ENCODE measurements around the gene LGI1. TPM values are rescaled to one million over a fixed set of nuclear protein-coding genes. Genes with fewer than 3 reads are reported as not detected.

The LGI1 gene
- total and polyA plus RNA-seq, 9 of the 15 experiments (the other 6 are each of a cell fraction or from before 2014, with no cell fraction given): not detected

DNA sequence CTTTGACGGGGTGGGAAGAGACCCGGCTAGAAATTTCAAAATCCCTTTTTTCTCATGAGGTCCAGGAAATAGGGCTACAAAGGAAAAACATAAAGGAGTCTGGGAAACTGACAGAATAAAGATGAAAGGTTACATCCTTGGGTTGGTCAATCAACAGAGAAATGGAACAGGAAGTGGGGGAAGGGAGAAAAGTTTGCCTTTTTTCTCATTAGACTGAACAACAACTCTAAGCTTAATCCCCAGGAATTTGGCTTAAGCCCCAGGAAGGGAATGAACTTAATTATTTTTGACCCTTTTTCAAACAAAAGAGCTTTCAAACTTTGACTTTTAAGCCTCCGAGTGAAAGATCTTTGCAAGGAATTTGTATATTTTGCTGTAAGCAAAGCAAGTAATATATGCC lies 32.7 kb downstream of the LGI1 start:
- no peak for ATAC-seq
- H3K4me3 ChIP-seq: no peak overlapping the region
- no peak overlapping the region for H3K9ac ChIP-seq (ENCODE audit: insufficient read depth in 1 of 2, low read depth in 2 of 2, low read length in 2 of 2)
- FAIRE-seq: no peak
- no peaks in the 10 kb centered on the region for H3K79me2 ChIP-seq (ENCODE audit: control insufficient read depth, insufficient read depth, low read length)
- BruUV-seq (replicated peaks): no TSS peak
- no peaks in the 10 kb centered on the region for H3K36me3 ChIP-seq (ENCODE audit: control insufficient read depth, insufficient read depth, low read length)
- H4K20me1 ChIP-seq (replicated peaks; ENCODE audit: control insufficient read depth, insufficient read depth, low read length): no peaks in the 10 kb centered on the region
- H3K4me1 ChIP-seq (replicated peaks in 1 of 2; ENCODE audit: control insufficient read depth in 2 of 2, insufficient read depth in 2 of 2, low read length in 2 of 2): no peaks in the 10 kb centered on the region
- no peaks in the 10 kb centered on the region for H3K9me3 ChIP-seq (replicated peaks; ENCODE audit: control insufficient read depth, insufficient read depth, low read depth, low read length)
- ChIA-PET POLR2A (no interaction called here), CTCF (ENCODE audit: low intra/inter-chr PET ratio) (no interaction called here)
- 5% methylated on average over 3 of the region's 3 CpGs for WGBS (ENCODE audit: insufficient coverage, low coverage, missing lambda C conversion rate)
- in situ Hi-C loops (cut with MboI) (no loop called here), intact Hi-C loops (cut with micrococcal nuclease) (no loop called here)
- no peak overlapping the region for H2AFZ ChIP-seq (ENCODE audit: low read depth, low read length)
- no peak for DNase-seq (ENCODE audit: extremely low read depth in 1 of 4, low spot score in 3 of 4)
- H3K27me3 ChIP-seq (ENCODE audit: control insufficient read depth in 2 of 2, insufficient read depth in 2 of 2, low read length in 2 of 2): peaks cover 0 to 3% of the 10 kb centered on the region in 2 experiments; a peak in 1 of 5 replicates
- no peaks in the 10 kb centered on the region for H3K9me1 ChIP-seq (ENCODE audit: control insufficient read depth, insufficient read depth, low read length)
- no peak overlapping the region for H3K27ac ChIP-seq (ENCODE audit: extremely low read depth, low read depth, low read length)
- no peak overlapping the region for H3K4me2 ChIP-seq (ENCODE audit: insufficient read depth, low read length)
- TF ChIP-seq MYC (IDR thresholded peaks at IDR 0.05; ENCODE audit: low read depth, low read length) (no peak), MYC (CRISPR knock-in tag; IDR thresholded peaks at IDR 0.05; ENCODE audit: borderline replicate concordance, low read depth) (no peak), TSC22D4 (tag; IDR thresholded peaks at IDR 0.05) (no peak), GATAD2A (IDR thresholded peaks at IDR 0.05) (no peak), YY1 (IDR thresholded peaks at IDR 0.05; ENCODE audit: borderline replicate concordance in 1 of 3, control insufficient read depth in 1 of 3, extremely low read depth in 1 of 3, insufficient read depth in 3 of 3, insufficient read length in 1 of 3, insufficient replicate concordance in 2 of 3, low read depth in 1 of 3, low read length in 2 of 3) (no peak), HINFP (tag; conservative IDR thresholded peaks at IDR 0.05; ENCODE audit: low read depth) (no peak), TAF15 (IDR thresholded peaks at IDR 0.05; ENCODE audit: low read depth, low read length) (no peak), ZFP1 (CRISPR knock-in tag; IDR thresholded peaks at IDR 0.05) (no peak), KDM5B (IDR thresholded peaks at IDR 0.05; ENCODE audit: insufficient replicate concordance, low read depth, low read length) (no peak), ZNF3 (CRISPR knock-in tag; IDR thresholded peaks at IDR 0.05) (no peak), SPI1 (IDR thresholded peaks at IDR 0.05; ENCODE audit: borderline replicate concordance, low read depth, low read length) (no peak), RUNX1 (IDR thresholded peaks at IDR 0.05; ENCODE audit: low read depth) (no peak)
- TF ChIP-seq, protein P1, sequence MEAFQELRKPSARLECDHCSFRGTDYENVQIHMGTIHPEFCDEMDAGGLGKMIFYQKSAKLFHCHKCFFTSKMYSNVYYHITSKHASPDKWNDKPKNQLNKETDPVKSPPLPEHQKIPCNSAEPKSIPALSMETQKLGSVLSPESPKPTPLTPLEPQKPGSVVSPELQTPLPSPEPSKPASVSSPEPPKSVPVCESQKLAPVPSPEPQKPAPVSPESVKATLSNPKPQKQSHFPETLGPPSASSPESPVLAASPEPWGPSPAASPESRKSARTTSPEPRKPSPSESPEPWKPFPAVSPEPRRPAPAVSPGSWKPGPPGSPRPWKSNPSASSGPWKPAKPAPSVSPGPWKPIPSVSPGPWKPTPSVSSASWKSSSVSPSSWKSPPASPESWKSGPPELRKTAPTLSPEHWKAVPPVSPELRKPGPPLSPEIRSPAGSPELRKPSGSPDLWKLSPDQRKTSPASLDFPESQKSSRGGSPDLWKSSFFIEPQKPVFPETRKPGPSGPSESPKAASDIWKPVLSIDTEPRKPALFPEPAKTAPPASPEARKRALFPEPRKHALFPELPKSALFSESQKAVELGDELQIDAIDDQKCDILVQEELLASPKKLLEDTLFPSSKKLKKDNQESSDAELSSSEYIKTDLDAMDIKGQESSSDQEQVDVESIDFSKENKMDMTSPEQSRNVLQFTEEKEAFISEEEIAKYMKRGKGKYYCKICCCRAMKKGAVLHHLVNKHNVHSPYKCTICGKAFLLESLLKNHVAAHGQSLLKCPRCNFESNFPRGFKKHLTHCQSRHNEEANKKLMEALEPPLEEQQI (IDR thresholded peaks at IDR 0.05): no peak
- TF ChIP-seq, protein P2, sequence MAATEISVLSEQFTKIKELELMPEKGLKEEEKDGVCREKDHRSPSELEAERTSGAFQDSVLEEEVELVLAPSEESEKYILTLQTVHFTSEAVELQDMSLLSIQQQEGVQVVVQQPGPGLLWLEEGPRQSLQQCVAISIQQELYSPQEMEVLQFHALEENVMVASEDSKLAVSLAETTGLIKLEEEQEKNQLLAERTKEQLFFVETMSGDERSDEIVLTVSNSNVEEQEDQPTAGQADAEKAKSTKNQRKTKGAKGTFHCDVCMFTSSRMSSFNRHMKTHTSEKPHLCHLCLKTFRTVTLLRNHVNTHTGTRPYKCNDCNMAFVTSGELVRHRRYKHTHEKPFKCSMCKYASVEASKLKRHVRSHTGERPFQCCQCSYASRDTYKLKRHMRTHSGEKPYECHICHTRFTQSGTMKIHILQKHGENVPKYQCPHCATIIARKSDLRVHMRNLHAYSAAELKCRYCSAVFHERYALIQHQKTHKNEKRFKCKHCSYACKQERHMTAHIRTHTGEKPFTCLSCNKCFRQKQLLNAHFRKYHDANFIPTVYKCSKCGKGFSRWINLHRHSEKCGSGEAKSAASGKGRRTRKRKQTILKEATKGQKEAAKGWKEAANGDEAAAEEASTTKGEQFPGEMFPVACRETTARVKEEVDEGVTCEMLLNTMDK (IDR thresholded peaks at IDR 0.05; ENCODE audit: borderline replicate concordance, insufficient read depth, low read depth, low read length, poor library complexity, severe bottlenecking): no peak
- TF ChIP-seq, protein P3, sequence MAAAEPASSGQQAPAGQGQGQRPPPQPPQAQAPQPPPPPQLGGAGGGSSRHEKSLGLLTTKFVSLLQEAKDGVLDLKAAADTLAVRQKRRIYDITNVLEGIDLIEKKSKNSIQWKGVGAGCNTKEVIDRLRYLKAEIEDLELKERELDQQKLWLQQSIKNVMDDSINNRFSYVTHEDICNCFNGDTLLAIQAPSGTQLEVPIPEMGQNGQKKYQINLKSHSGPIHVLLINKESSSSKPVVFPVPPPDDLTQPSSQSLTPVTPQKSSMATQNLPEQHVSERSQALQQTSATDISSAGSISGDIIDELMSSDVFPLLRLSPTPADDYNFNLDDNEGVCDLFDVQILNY (CRISPR knock-in tag; IDR thresholded peaks at IDR 0.05): no peak

Data from K562 (cell line).